ENCODE data around the gene NFIX. TPM values are rescaled to one million over a fixed set of nuclear protein-coding genes. Genes with fewer than 3 reads are reported as not detected.
A peak's percentile ranks its signal among the peaks of the same experiment; 100 is the strongest.

NFIX gene
- total and polyA plus RNA-seq, 2 of the 13 experiments (the other 11 are each of a cell fraction or from before 2014, with no cell fraction given): 3.4 to 5.4 TPM

DNA sequence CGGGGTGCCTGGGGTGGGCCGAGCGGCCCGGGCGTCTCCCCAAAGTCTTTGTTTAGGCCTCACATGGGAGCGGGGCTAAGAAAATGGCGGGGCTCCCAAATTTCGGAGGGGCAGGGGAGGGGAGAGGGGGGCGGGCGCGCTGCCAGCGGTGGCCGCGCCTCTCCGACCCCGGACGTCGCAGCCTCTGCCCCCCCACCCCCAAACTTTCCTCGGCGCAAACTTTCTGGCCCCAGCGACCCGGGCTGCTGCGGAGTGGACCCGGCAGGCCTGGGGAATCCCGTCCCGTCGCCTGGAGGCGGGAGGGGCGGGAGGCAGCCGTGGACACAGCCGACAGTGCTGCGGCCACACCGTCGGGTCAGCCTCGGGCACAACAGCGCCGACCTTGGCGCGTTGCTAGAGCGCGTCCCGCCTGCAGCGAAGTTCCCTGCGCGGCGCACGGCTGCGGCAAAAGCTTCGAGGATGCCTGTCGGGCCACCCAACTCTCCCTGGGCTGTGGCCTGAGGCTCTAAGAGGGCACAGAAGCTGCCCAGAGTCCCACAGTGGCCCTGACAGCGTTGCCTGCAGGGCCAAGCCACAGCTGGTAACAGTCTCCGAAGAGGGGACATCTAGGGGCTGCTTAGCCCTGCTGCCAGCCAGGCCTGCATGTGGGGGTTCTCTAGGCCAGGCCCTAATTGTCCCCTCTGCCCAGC, 1.3 kb downstream of the NFIX start (continued):
- TF ChIP-seq PBX2 (CRISPR knock-in tag; IDR thresholded peaks at IDR 0.05): no peak
- no peak for TF ChIP-seq ZNF296 (CRISPR knock-in tag; conservative IDR thresholded peaks at IDR 0.05)
- TF ChIP-seq ZNF430 (CRISPR knock-in tag; IDR thresholded peaks at IDR 0.05): no peak
- no peak for TF ChIP-seq ZNF781 (CRISPR knock-in tag; IDR thresholded peaks at IDR 0.05; ENCODE audit: borderline replicate concordance, not compliant biosample characterization)
- no peak for TF ChIP-seq ZNF143 (CRISPR knock-in tag; IDR thresholded peaks at IDR 0.05)
- TF ChIP-seq ZBTB2 (CRISPR knock-in tag; IDR thresholded peaks at IDR 0.05; ENCODE audit: low read depth): no peak
- TF ChIP-seq KDM4B (CRISPR knock-in tag; IDR thresholded peaks at IDR 0.05): no peak
- peak; percentile 56 for TF ChIP-seq PATZ1 (CRISPR knock-in tag; IDR thresholded peaks at IDR 0.05)
- no peak for TF ChIP-seq ZFP41 (CRISPR knock-in tag; IDR thresholded peaks at IDR 0.05; ENCODE audit: borderline replicate concordance)
- TF ChIP-seq, protein P1, sequence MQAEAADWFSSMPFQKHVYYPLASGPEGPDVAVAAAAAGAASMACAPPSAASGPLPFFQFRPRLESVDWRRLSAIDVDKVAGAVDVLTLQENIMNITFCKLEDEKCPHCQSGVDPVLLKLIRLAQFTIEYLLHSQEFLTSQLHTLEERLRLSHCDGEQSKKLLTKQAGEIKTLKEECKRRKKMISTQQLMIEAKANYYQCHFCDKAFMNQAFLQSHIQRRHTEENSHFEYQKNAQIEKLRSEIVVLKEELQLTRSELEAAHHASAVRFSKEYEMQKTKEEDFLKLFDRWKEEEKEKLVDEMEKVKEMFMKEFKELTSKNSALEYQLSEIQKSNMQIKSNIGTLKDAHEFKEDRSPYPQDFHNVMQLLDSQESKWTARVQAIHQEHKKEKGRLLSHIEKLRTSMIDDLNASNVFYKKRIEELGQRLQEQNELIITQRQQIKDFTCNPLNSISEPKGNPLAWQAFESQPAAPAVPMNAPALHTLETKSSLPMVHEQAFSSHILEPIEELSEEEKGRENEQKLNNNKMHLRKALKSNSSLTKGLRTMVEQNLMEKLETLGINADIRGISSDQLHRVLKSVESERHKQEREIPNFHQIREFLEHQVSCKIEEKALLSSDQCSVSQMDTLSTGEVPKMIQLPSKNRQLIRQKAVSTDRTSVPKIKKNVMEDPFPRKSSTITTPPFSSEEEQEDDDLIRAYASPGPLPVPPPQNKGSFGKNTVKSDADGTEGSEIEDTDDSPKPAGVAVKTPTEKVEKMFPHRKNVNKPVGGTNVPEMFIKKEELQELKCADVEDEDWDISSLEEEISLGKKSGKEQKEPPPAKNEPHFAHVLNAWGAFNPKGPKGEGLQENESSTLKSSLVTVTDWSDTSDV (CRISPR knock-in tag; IDR thresholded peaks at IDR 0.05): no peak
- TF ChIP-seq, protein P2, sequence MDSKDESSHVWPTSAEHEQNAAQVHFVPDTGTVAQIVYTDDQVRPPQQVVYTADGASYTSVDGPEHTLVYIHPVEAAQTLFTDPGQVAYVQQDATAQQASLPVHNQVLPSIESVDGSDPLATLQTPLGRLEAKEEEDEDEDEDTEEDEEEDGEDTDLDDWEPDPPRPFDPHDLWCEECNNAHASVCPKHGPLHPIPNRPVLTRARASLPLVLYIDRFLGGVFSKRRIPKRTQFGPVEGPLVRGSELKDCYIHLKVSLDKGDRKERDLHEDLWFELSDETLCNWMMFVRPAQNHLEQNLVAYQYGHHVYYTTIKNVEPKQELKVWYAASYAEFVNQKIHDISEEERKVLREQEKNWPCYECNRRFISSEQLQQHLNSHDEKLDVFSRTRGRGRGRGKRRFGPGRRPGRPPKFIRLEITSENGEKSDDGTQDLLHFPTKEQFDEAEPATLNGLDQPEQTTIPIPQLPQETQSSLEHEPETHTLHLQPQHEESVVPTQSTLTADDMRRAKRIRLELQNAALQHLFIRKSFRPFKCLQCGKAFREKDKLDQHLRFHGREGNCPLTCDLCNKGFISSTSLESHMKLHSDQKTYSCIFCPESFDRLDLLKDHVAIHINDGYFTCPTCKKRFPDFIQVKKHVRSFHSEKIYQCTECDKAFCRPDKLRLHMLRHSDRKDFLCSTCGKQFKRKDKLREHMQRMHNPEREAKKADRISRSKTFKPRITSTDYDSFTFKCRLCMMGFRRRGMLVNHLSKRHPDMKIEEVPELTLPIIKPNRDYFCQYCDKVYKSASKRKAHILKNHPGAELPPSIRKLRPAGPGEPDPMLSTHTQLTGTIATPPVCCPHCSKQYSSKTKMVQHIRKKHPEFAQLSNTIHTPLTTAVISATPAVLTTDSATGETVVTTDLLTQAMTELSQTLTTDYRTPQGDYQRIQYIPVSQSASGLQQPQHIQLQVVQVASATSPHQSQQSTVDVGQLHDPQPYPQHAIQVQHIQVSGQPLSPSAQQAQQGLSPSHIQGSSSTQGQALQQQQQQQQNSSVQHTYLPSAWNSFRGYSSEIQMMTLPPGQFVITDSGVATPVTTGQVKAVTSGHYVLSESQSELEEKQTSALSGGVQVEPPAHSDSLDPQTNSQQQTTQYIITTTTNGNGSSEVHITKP (CRISPR knock-in tag; IDR thresholded peaks at IDR 0.05; ENCODE audit: low read depth): no peak
- TF ChIP-seq PRPF4 (IDR thresholded peaks at IDR 0.05; ENCODE audit: low read depth, low read length, poor library complexity, severe bottlenecking): no peak
- TF ChIP-seq ZNF329 (CRISPR knock-in tag; IDR thresholded peaks at IDR 0.05; ENCODE audit: low read depth): 0 out of 2 replicates have a peak, but pooled peaks have one; percentile 24
- no peak for TF ChIP-seq ZNF709 (CRISPR knock-in tag; IDR thresholded peaks at IDR 0.05)
- TF ChIP-seq MAFG (CRISPR knock-in tag; IDR thresholded peaks at IDR 0.05): no peak
- 0 out of 2 replicates have a peak, but pooled peaks have one; percentile 19 for TF ChIP-seq RFXAP (CRISPR knock-in tag; IDR thresholded peaks at IDR 0.05; ENCODE audit: borderline replicate concordance)
- TF ChIP-seq ZNF569 (CRISPR knock-in tag; IDR thresholded peaks at IDR 0.05; ENCODE audit: borderline replicate concordance): no peak
- no peak for TF ChIP-seq SRF (IDR thresholded peaks at IDR 0.05; ENCODE audit: low read depth, low read length)
